Liver (tissue), 3 donors: Measurements from ENCODE around the gene TRIM26.

Experiments used
- ATF3 ChIP-seq: IDR thresholded peaks from 2 replicates; pipeline ENCODE4 v1.6.1; 2016; ENCODE audit warnings: antibody characterized with exemption
- CTCF ChIP-seq: fragments of 150-350 bp; IDR thresholded peaks from 2 replicates; pipeline ENCODE4 v1.5.1; 2017; ENCODE audit warnings: improper control_type of control experiment, low read depth, low read length; ENCODE audit not compliant: missing input control
- SP1 ChIP-seq: IDR thresholded peaks from 2 replicates; pipeline ENCODE4 v1.6.1; 2018; ENCODE audit warnings: antibody characterized with exemption, mild to moderate bottlenecking
- YY1 ChIP-seq: IDR thresholded peaks from 2 replicates; pipeline ENCODE4 v1.6.1; 2016; ENCODE audit warnings: antibody characterized with exemption, mild to moderate bottlenecking
- donor health status: healthy.
- donor health status: healthy.

- no peak for TF ChIP-seq CTCF
- no peak for TF ChIP-seq YY1
- no peak for TF ChIP-seq ATF3
- no peak for TF ChIP-seq SP1
Measured at GRCh38 chr6:30227242-30227722, 14.1 kb upstream of the TRIM26 start.
